GM18511 (cell line): ENCODE results near the gene RIT2.

Experiments
- ATAC-seq: cut with Tn5 transposase; IDR thresholded peaks from one replicate; pipeline ENCODE4 v1.9.1; 2021; ENCODE audit warnings: mild to moderate bottlenecking, moderate library complexity; ENCODE audit not compliant: unreplicated experiment

RIT2 gene

GRCh38 chr18:43017622-43018021 is 97.9 kb downstream of the RIT2 start:
- no peak for ATAC-seq

DNA sequence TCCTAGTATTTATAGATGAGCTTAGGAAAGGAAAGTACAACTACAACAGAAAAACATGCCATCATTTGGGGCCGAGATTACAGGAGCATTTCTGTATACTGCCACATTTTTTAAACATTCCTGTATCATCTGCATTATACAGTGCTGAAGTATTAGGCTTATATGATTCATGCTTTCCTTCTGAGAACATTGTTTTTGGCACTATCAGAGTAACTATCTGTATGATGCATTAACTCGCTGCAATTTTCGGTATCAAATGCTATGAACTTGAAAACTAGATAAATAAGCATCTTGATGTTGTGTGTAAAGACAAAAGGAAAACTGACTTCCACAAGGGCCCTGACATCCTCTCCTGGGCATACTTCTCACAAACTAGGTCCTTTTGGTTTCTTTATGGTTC is 102.0 kb downstream of the RIT2 start:
- no peak for ATAC-seq

DNA sequence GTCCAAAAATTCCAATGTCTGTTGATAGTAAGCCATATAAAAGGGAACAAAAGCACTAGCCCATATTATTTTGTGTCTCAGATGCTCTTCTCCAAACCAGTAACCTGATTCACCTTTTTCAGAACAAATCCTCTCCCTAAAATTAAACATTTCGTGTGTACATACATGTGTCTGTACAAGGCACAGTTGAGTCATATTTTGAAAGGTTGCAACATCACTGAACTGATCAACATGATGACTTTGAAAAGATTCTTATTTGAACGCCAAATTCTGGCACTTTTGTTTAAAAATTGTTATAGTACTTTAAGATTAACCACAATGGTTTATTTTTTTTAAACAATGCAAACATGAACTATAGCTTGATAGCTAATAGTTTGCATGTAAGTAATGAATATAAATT is 102.5 kb downstream of the RIT2 start:
- no peak for ATAC-seq

DNA sequence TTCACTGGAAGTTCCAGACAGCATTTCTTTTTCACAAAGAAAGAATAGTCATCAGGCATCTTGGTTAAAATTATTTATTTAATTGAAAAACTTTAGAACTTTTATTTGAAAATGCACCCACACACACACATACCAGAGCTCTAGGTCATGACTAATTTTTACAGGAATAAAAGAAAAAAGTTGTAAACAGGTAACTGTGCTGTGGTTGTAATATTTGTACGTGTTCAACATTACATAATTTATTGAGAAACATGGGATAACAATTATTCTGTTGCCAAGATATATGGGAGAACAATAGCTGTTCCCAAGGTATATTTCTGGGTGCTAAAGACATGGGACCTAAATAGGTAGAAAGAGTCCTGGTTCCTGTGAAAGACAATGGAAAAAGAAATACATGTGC is 104.9 kb downstream of the RIT2 start:
- ATAC-seq: no peak

DNA sequence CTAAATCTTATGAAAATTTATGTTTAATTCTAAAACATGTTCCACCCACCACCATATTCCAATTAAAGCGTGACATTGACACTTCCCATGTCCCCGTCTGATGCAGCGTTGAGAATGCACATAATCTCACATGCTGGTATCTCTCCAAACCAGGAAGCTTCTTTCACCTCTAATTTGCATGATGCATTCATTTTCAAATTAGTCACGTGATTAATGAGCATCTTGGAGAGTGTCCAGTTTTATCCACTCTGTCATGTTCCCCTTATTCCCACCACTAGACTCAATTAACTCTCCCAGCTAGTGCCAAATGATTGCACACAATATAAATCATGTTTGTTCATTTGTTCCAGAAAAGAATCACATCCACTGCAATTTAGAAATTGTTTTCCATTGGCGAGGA is 105.8 kb downstream of the RIT2 start:
- no peak for ATAC-seq

DNA sequence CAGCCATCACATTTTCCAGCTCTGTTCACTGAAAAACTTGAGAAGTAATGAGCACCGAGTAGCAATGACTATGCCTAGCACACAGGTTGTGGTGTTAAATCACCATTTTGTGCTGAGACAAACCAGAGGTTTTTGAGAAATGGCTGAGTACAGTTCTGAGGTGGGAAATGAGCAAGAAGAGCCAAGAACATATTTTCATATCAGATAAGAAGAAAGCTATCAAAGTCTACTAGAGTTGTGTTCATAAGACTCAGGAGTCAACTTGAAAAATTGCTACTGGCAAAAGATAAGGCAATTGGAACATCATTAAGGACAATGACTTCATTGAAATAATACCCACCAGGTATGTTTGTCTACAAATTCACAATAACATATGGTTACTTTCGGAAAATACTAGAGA is 108.1 kb downstream of the RIT2 start:
- no peak for ATAC-seq

DNA sequence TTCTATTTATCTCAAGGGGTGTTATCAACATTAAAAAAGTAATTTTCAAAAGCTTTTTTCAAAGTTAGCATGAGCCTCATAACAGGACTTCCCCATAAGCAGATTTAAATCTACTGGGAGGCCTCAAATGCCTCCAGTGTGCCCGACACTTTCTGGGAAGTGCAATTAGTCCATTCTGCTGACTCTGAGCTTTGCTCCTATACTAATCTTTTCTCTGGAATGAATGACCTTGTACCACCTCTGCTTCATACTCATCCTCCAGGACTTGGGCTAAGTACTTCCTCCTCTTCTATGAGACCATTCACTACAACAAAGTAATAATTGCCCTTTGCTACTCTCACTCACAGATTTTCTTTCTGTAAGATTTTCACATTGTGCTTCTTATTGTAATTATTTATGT is 111.1 kb downstream of the RIT2 start:
- no peak for ATAC-seq

- ATAC-seq: no peak
Observed at GRCh38 chr18:43001821-43002220, 113.7 kb downstream of the RIT2 start.

DNA sequence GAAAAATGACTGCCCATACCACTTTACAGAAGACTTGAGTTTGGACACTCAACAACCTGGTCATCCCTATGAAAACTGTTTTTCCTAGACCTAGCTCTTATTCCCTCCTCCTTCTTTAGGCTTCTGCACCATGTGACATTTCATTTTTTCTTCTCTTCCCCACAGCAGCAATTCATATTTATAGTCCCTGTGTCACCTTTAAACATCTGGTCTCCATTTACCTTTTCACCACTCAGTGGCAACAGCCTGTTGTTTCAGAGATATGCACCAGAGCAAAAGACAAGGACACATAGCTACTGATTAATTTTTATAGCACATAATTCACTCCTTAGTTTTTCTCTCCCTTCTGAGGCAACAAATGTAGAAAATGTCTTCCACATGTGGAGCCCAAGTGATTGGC is 118.7 kb downstream of the RIT2 start:
- ATAC-seq: no peak

GRCh38 chr18:42980426-42980825 is 135.1 kb downstream of the RIT2 start:
- ATAC-seq: no peak

GRCh38 chr18:42977982-42978637 is 137.4 kb downstream of the RIT2 start:
- ATAC-seq: no peak

DNA sequence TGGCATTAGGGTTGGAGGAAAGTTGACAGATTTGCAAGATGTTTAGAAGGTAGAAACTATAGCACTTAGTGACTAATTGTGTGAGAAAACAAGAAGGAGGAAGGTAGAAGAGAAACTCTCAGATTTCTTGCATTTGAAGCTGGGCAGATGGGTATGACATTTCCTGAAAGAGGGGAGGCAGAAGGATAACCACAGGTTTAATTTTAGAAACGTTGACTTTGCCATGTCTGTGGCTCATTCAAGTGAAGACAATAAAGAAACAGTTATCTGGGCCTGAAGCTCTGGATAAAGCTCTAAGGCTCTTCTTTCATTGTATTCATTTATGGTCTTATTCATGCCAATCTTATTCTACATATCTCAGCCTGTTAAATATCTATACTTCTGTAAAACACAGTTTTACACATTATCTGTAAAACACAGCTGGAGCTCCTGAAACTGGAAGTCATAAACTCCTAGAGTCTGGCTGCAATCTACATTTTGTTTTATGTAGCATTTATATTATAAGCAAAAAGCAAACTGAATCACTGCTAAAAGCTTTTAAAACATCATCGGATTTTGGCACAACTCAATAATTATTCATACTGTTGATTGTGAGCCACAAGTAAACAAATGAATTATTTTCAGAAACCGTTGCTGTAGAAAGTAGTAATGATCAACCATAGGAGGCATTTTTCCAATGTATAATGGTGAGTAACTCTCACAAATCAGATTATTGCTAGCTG is 138.5 kb downstream of the RIT2 start:
- no peak for ATAC-seq

DNA sequence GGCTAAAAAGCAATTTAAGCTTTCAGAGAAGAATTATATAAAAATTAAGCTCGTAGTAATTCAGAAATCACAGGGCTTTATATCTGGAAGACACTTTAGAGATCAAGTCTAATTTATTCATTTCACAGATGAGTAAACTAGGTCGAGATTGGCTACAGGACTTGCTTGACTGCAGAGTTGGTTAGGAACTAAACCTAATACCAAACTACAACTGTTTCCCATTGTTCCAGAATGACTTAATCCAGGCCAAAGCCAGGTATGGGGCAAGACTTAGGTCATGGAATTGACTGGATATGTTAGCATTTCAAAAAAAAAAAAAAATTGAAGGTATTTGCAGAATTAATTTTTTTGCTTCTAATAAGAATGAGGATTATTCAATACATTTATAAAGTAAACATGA is 146.1 kb downstream of the RIT2 start:
- no peak for ATAC-seq

GRCh38 chr18:42961298-42961697 is 154.2 kb downstream of the RIT2 start:
- no peak for ATAC-seq

DNA sequence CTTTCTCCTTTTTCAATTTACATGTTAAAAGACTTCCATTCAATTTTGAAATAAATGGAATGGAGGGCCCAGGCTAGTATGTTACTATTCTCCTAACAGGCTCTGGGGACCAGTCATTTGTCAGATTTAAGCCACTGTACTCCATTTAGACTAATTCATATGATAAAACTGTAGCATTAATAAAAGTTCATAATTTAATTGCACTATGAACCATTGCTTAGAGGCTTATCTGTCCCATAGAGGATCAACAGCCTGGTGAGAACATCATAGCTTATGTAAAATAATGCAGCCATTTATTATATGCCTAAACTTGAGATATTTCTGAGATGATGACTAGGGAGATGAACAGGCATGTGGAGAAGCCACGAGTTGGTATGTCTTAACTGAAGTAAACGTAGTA is 156.0 kb downstream of the RIT2 start:
- ATAC-seq: no peak

DNA sequence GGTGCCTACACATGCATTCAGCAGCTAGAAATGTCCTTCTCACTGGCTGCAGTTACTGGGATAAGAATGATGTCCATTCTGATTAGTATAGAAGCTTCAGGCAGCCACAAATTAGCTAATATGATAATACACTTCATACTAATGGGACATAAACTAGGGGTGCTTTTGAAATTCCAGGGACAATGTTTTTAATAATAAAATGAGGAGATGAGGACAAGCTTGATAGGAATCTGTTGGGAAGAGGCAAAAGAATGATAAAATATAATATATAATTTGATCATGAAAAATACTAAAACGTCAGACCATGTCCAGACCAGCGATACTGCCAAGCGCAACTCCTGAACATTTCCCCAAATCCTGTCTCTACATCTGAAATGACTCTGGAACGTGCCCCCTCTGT is 157.1 kb downstream of the RIT2 start:
- no peak for ATAC-seq

DNA sequence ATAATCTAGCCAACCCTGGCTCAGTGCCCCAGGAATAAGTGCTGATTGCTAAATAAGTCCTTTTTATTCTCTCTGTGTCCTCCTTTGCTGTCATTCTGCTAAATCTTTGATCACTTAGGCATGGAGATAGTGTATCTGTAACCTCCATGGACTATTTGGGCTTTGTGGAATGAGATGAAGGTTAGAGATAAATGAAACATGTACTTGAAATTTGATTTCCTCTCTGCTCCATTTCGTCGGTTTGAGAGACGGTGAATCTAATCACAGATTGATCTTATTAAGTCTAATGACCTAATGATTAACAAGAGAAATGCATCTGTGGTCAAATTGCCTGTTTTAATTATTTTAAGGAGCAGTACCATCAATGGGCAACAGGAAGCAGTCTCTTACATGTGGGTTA is 159.2 kb downstream of the RIT2 start:
- no peak for ATAC-seq

DNA sequence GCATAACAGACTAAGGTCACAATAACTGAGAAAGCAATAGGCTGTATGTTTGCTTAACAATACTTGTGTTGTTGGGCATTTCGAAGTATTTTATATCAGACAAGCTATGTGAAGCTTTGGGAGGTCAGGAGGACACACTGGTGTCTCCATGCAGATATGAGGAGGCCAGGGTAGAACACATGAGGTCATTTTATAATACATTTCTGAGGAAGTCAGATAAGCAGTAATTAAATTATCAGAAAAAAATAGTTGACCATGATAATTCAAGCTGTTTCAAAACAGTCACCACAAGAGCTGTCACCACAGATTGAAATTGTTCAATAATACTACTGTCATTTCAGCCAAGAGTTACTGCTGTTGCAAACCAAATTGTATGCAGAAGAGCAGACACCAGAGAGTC is 160.6 kb downstream of the RIT2 start:
- no peak for ATAC-seq

- no peak for ATAC-seq
Observed at GRCh38 chr18:42953306-42953705, 162.2 kb downstream of the RIT2 start.

GRCh38 chr18:42950732-42951131 is 164.8 kb downstream of the RIT2 start:
- no peak for ATAC-seq

GRCh38 chr18:42948831-42949230 is 166.7 kb downstream of the RIT2 start:
- no peak for ATAC-seq

DNA sequence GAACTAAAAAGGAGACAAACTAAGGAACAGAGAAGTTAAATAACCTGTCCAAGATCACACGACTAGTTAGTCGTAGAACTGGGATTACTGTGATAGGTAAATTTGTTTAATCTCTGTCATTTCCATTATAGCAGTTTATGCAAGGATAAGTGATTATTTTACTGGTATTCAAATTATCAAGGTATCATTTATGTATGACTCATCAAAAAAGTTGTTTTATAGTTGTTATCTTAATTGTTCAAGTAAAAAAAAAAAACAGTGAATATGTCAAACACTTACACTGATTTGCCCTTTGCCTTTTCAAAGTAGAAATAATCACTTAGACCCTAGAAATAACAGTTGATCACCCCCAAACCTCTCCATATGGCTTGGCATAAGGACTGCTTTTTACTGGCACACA is 173.6 kb downstream of the RIT2 start:
- no peak for ATAC-seq

GRCh38 chr18:42941021-42941420 is 174.5 kb downstream of the RIT2 start:
- no peak for ATAC-seq
